GM19193 (cell line): ENCODE results near the gene NUF2.

Experiments
- POLR2A ChIP-seq: IDR thresholded peaks from 4 replicates; pipeline ENCODE4 v1.6.1; 2011; ENCODE audit not compliant: insufficient read depth, insufficient read length; ENCODE audit errors: extremely low read depth

NUF2 gene

DNA sequence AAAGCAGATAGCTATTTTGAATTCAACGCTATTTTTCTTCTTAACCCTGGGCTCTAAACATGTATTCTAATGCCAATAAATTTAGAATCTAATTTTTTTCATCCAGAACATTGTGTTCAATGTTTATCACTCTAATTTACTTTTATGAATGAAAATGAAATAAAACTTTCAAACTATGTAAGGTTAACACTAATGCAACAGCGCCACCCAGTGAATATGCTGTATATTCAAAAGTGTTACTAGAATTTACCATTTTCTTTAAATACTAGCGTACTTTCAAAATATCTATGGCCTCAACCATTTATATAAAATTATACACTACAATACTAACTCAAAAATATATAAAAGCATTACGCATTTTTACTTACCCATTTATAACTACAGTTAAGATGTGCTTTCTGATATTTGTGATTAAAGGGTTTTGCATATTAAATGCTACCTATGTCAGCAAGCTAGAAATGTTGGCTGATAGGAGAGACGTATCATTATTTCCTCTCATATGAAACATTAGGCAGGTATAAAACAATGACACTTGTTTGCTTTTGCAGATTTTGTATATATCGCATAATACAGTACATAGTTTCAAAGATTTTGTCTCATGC is 5.9 kb upstream of the NUF2 start:
- no peak for TF ChIP-seq POLR2A

DNA sequence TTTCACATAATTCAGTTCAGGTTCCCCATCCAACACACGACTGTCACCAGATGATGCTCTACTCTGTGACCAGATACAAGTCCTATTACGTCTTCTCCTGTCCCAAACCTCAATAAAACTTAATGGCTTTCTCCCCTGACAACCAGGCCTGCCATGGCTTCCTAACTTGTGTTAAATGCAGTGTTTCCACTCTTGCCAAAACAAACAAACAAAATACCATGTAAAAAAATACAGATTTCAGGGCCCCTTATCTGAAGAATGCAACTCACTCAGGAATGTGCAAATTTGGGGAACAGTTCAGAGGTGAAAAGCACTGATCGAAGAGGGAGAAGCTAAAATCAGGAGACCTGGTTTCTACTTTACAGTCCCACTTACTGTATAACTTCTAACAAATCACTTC is 863 bp upstream of the NUF2 start:
- TF ChIP-seq POLR2A = no peak

DNA sequence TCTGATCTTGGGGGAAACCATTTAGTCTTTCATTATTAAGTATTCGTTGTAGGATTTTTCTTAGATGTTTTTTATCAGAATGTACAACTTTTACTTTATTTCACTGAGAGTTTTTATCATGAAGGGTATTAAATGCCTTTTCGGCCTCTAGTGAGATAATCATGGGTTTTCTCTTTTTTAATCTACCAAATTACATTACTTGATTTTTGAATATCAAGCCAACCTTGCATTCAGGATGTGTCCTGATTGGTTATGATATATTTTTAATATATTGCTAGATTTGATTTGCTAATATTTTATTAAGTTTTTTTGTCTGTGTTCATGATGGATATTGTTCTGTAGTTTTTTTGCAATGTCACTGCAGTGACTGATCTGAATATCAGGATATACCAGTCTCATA is 9.4 kb downstream of the NUF2 start:
- no peak for TF ChIP-seq POLR2A

DNA sequence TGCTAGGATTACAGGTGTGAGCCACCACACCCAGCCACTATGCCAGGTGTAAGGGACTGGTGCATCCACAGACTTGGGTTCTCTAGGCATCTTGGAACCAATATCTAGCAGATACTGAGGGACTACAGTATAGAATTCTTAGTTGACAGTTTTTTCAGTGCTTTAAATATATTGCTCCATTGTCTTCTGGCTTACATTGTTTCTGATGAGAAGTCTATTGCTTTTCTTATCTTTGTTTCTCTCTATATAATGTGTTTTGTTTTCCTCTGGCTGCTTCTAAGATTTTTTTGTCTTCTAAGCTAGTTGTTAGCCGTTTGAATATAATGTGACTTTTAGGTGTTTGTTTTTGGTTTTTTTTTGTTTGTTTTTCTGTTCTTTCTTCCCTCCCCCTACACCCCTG is 13.5 kb downstream of the NUF2 start:
- TF ChIP-seq POLR2A = no peak

- TF ChIP-seq POLR2A = no peak
These were observed 15.9 kb downstream of the NUF2 start for GRCh38 chr1:163337631-163338030.

DNA sequence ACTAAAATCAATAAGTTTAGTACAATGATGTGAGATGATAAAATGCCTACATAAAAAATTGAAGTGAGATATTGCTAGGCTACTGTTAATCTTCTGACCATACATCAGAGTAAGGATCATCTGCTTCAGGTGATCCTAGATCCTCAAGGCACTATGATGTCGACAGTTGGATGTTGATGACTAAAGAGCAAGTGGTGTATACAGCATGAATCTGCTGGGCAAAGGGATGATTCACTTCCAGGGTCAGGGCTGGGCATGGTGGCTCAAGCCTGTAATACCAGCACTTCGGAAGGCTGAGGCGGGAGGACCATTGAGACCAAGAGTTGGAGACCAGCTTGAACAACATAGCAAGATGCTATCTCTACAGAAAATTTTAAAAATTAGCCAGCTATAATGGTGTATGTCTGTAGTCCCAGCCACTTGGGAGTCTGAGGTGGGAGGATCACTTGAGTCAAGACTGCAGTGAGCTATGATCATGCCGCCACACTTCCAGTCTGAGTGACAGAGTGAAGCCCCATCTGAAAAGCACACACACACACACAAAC is 24.6 kb downstream of the NUF2 start:
- TF ChIP-seq POLR2A = no peak

DNA sequence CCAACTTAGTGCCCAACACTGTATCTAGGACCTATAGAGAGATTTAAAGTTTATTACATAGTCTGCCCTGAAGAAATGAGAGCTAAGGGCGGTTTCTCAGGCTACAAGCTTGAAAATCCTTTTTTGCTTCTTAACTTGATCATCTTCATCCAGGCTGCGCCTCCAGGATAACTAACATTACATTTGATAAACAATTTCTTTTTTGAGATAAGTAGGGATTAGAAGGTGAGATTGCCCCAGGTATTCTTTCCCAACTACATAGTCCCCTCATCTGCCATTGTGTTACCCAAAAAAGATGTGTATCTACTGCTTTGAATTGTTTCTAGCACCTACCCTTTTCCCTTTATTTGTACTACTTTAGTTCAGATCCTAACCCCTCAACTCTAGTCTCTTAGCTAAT is 25.4 kb downstream of the NUF2 start:
- no peak for TF ChIP-seq POLR2A

GRCh38 chr1:163351912-163352311 is 30.2 kb downstream of the NUF2 start:
- no peak for TF ChIP-seq POLR2A

GRCh38 chr1:163357378-163357777 is 35.6 kb downstream of the NUF2 start:
- no peak for TF ChIP-seq POLR2A

DNA sequence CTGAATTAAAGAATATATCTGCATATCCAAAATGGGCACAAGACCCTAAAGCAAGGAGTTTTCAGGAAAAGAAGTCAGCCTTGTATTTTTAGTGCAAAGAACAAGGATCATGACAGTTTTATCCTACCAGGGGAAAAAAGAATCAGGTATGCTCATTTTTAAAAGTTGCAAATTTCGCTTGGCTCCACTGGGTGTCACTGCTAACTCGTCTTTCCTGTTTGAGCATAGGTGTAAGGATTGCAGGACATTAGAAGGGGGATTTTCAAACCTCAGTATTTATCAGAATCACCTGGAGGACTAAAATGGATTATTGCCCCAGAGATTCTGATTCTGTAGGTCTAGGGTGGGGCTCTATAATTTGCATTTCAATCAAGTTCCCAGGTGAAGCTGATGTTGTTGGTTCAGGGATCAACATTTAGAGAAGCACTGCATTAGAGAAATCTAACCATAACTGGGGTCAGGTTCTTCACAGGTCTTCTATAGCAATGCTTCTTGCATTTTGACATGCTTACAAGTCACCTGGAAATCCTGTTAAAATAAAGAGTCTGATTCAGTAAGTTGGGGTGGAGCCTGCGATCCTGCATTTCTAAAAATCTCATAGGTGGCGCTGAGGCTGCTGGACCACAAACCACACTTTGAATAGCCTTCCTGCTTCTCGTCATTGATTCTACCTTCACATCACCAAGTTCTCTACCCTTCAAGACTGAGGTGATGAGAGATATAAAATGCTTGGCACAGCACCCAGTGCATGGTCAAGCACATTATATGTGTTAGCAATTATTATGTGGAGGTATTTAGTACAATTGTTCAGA is 39.6 kb downstream of the NUF2 start:
- no peak for TF ChIP-seq POLR2A

DNA sequence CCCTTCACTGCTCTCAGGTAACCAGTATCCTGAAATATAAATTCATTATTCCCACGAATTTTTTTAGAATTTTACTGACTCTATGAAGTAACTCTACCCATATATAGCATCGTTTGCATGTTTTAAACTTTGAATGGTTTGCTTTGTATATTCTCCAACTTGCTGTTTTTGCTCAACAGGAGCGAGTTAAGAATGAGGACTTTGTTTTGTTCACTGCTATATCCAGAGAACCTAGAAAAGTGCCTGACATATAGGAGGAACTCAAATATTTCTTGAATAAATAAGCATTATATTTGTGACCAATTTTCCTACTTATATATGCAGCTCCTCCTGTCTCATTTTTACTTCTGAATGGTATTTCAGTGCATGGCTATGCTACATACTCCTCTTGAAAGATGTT is 43.4 kb downstream of the NUF2 start:
- TF ChIP-seq POLR2A = no peak

DNA sequence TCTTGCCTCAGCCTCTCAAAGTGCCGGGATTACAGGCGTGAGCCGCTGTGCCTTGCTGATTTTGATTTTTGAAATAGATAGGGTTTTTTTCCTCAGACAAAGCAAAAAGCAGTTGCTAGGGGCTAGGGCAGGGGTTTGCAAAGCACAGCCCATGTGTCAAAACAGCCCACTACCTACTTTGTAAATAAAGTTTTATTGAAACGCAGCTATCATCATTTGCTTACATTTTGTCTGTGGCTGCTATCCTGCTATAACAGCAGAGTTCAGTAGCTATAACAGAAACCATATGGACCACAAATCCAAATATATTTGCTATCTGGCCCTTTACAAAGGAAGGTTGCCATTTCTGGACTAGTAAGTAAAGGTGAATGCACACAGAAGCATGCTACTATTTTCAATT is 44.8 kb downstream of the NUF2 start:
- TF ChIP-seq POLR2A = no peak

DNA sequence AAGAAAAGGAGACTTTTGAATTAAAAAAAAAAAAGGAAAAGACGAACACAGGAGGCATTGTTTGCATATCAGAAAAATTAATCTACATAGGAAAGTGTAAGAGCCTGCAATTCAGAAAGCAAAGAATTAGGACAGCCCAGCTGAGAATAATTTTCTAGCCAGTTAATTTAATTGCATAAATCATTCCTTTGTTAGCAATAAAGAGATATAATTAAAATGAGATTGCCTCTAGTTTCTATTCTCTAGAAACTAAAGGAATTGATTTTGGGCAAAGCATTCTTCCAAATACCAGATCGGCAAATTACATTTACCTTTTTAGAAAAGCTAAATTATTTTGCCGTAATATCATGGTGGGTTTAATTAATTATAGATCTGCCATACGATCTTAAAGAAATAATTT is 46.0 kb downstream of the NUF2 start:
- TF ChIP-seq POLR2A = no peak

DNA sequence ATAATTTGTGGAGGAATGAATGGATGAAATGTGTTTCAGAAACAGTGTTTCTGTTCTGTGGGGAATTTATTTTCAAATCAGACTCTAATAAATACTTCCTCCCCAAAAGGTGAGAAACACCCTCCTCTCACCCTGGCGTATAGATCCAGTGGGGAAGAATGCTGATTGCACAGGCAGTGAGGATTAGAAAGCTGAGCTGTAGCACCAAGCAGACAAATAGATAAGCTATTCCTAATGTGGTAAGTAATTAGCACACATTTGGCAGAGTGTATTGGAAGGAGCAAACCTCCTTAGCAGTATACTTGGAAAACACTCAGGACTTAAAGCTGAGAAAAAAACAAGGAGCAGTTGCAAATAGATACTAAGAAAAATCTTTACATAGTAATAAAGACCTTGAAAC is 50.8 kb downstream of the NUF2 start:
- TF ChIP-seq POLR2A = no peak

- no peak for TF ChIP-seq POLR2A
These were observed 56.8 kb downstream of the NUF2 start for GRCh38 chr1:163378554-163378953.

- TF ChIP-seq POLR2A = no peak
These were observed 58.0 kb downstream of the NUF2 start for GRCh38 chr1:163379801-163380200.
